Brain microvascular endothelial cell (primary cell): ENCODE measurements around the gene TSSK2.

Source experiments
- DNase-seq: peaks from one replicate; pipeline ENCODE4 v3.0.0-alpha.2; 2020
- H3K27ac ChIP-seq: fragments of 250-450 bp; sonication (Bioruptor Pico); 2 replicates; pipeline ENCODE4 v1.5.1; 2020; ENCODE audit warnings: mild to moderate bottlenecking, moderate library complexity
- H3K27me3 ChIP-seq: fragments of 250-450 bp; sonication (Bioruptor Pico); replicated peaks from 2 replicates; pipeline ENCODE4 v1.5.1; 2020; ENCODE audit warnings: mild to moderate bottlenecking
- H3K36me3 ChIP-seq: fragments of 250-450 bp; sonication (Bioruptor Pico); replicated peaks from 2 replicates; pipeline ENCODE4 v1.5.1; 2020; ENCODE audit warnings: mild to moderate bottlenecking
- H3K4me3 ChIP-seq: 2 replicates; pipeline ENCODE4 v1.5.1; 2011; ENCODE audit warnings: low read depth, mild to moderate bottlenecking, control low read depth, low read length, moderate library complexity
- in situ Hi-C: cut with HindIII; loops from 2 replicates; pipeline ENCODE4 v1.10.0; 2017; ENCODE audit warnings: low sequenced_read_pairs, low pct_ligation_motif_present
- TF ChIP-seq, protein P1 (sequence below): IDR thresholded peaks from 2 replicates; pipeline ENCODE4 v1.5.1; 2011; ENCODE audit warnings: low read depth, mild to moderate bottlenecking, moderate library complexity, low read length, control low read depth, inconsistent platforms; ENCODE audit errors: missing control alignments

The TSSK2 gene

DNA sequence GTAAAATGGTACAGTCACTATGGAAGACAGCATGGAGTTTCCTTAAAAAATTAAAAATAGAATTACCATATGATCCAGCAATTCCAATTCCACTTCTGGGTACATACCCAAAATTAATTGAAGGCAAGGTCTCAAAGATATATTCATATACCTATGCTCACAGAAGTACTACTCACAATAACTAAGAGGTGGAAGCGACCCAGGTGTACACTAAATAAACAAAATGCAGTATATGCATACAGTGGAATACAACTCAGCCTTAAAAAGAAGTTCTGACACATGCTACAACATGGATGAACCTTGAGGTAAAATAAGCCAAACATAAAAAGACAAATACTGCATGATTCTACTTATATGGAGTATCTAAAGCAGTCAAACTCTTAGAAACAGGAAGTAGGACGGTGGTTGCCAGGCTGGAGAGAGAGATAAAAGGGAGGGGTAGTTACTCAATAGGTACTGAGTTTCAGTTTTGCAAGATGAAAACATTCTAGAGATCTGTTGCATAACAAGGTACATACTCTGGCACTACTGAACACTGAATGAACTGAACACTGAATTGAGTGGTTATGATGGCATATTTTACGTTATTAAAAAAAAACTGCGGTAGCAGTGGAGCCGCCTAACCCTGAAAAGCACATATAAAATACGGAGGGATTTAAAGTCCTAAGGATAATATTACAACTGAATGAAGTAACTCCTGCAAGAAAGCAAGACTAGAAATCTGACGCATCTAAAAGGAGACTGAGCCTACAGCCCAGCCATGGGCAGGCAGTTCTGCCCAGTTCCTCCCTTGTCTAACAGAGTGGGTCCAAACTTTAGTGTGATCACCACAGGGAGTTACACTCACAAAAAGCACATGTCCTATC lies 21.7 kb upstream of the TSSK2 start:
- Histone ChIP-seq H3K27ac (peak overlapping the region; percentile 13), H3K4me3 (no peak overlapping the region), H3K27me3 (no peaks in the 10 kb centered on the region), H3K36me3 (no peaks in the 10 kb centered on the region)
- TF ChIP-seq, protein P1, sequence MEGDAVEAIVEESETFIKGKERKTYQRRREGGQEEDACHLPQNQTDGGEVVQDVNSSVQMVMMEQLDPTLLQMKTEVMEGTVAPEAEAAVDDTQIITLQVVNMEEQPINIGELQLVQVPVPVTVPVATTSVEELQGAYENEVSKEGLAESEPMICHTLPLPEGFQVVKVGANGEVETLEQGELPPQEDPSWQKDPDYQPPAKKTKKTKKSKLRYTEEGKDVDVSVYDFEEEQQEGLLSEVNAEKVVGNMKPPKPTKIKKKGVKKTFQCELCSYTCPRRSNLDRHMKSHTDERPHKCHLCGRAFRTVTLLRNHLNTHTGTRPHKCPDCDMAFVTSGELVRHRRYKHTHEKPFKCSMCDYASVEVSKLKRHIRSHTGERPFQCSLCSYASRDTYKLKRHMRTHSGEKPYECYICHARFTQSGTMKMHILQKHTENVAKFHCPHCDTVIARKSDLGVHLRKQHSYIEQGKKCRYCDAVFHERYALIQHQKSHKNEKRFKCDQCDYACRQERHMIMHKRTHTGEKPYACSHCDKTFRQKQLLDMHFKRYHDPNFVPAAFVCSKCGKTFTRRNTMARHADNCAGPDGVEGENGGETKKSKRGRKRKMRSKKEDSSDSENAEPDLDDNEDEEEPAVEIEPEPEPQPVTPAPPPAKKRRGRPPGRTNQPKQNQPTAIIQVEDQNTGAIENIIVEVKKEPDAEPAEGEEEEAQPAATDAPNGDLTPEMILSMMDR: no peak
- in situ Hi-C loops: no loop called here
- DNase-seq: no peak

DNA sequence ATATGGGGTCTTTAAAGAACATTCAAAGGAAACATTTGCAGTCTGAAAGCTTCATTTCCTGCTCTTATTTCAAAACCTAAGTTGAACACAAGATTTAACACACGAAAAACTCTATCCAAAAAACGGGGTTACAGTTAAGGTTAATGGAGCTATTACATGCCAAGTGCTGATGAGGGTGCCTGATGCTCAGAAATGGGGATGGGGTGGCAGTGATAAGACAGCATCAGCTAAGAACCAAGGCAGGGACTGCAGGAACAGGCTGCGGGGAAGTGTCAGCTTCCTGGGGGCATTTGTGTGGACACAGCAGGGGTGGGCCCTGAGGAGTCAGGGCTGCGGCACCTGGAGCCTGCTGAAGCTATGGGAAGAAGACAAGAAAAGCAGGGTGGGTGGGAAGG lies 21.0 kb upstream of the TSSK2 start:
- DNase-seq: no peak

DNA sequence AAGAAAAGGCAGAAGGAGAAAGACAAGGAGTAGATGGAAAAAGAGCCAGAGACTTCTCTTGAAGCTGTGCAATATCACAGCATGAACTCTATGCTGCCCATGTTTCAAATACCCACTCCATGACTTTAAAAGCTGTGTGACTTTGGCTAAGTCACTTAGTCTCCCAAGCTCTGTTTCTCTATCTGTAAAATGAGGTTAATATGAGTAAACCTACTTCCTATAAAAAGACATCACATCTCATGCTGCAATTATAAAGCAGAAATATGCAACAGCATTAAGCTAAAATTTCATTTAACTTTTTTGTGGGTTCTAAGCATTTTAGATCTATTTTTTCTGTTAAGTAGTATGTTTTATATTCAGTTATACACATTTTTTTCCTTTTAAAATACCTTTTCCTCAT lies 20.5 kb upstream of the TSSK2 start:
- in situ Hi-C loops: no loop called here
- TF ChIP-seq, protein P1: no peak
- DNase-seq: no peak
- Histone ChIP-seq H3K27ac (no peak overlapping the region), H3K4me3 (no peak overlapping the region), H3K36me3 (no peaks in the 10 kb centered on the region), H3K27me3 (no peaks in the 10 kb centered on the region)

More for the DNA sequence above, 21.0 kb upstream of the TSSK2 start:
- in situ Hi-C loops: no loop called here
- Histone ChIP-seq H3K36me3 (no peaks in the 10 kb centered on the region), H3K27me3 (no peaks in the 10 kb centered on the region), H3K4me3 (no peak overlapping the region), H3K27ac (no peak overlapping the region)
- TF ChIP-seq, protein P1: no peak

DNA sequence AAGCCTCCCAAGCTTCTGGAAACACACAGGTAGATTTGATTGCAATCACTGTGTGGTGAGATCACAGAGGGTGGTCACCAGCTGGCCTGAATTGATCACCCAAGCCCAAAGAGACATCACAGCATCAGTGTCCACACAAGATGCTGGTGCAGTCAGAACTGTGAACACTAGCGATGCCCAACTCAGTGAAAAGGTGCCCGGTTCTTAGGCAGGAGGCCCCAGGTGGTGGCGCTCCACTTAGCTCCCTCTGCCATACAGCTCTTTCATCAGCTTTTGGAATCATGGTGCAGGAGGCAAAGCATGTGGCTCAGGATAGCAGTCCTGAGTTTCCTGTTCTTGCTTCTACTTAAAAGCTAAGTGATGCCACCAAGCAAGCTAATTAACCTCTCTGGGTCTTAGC lies 20.0 kb upstream of the TSSK2 start:
- TF ChIP-seq, protein P1: no peak
- Histone ChIP-seq H3K36me3 (no peaks in the 10 kb centered on the region), H3K27ac (no peak overlapping the region), H3K4me3 (no peak overlapping the region), H3K27me3 (no peaks in the 10 kb centered on the region)
- no peak for DNase-seq
- in situ Hi-C loops: no loop called here

DNA sequence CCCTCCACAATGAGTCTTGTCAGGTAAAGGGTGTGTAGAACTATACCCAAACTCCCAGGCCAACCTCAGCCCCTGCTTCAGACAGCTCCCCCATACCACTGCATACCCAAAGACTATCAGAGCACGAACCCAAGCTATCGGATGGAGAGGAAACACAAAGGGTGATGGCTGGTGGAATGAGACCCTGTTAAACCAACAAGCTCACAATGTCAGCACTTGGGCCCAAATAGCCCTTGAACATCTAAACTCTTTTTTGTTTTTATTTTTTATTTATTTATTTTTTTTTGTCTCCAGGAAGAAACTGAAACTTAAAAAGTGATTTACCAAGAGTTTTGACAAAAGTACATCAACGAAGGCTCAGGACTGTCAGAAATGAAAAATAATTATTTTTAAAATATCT lies 19.5 kb upstream of the TSSK2 start:
- in situ Hi-C loops: no loop called here
- Histone ChIP-seq H3K4me3 (no peak overlapping the region), H3K27me3 (no peaks in the 10 kb centered on the region), H3K27ac (no peak overlapping the region), H3K36me3 (no peaks in the 10 kb centered on the region)
- TF ChIP-seq, protein P1: no peak
- DNase-seq: no peak

DNA sequence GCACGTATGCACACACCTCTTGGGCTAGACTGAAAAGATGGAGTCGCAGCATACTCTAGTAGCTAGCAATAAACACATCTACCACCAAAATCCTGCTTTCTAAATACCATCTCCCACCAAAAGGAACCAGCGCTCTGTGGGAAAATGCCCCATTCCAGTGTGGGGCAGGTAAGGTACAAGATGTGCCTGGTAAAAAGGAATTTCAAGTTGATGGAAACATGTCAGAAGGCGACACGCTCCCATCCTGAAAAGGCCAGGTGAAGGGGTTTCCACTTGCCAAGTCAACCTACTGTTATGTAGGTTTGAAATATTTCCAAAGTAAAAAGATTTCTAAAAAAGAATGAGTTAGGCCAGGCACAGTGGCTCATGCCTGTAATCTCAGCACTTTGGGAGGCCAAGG lies 17.7 kb upstream of the TSSK2 start:
- no peak for DNase-seq
- Histone ChIP-seq H3K27ac (no peak overlapping the region), H3K36me3 (peaks cover 2% of the 10 kb centered on the region), H3K4me3 (no peak overlapping the region), H3K27me3 (no peaks in the 10 kb centered on the region)
- in situ Hi-C loops: no loop called here
- TF ChIP-seq, protein P1: no peak
